Measurements from ENCODE around the gene IZUMO4. TPM values are rescaled to one million over a fixed set of nuclear protein-coding genes. Genes with fewer than 3 reads are reported as not detected.

The IZUMO4 gene
- total RNA-seq, 2 donors from 2014 or later = 0.67 to 1.4 TPM

GRCh38 chr19:2117215-2117960, 20.7 kb downstream of the IZUMO4 start:
- Histone ChIP-seq H3K36me3 (peaks cover 99% of the 10 kb centered on the region), H3K4me3 (no peak overlapping the region), H3K9me3 (no peaks in the 10 kb centered on the region), H3K27ac (no peak overlapping the region), H3K4me1 (no peaks in the 10 kb centered on the region), H3K27me3 (no peaks in the 10 kb centered on the region)
- no peak for DNase-seq (ENCODE audit: low spot score)
- TF ChIP-seq CTCF (IDR thresholded peaks at IDR 0.05) = no peak

- Histone ChIP-seq H3K27ac (no peak overlapping the region), H3K36me3 (peaks cover 99% of the 10 kb centered on the region), H3K9me3 (no peaks in the 10 kb centered on the region), H3K4me1 (no peaks in the 10 kb centered on the region), H3K4me3 (no peak overlapping the region), H3K27me3 (no peaks in the 10 kb centered on the region)
- no peak for DNase-seq (ENCODE audit: low spot score)
- no peak for TF ChIP-seq CTCF (IDR thresholded peaks at IDR 0.05)
Measured at GRCh38 chr19:2118438-2118837, 21.7 kb downstream of the IZUMO4 start.

- no peaks in the 10 kb centered on the region for H3K27me3 ChIP-seq
- H3K36me3 ChIP-seq = peaks cover 92% of the 10 kb centered on the region
- H3K27ac ChIP-seq = no peak overlapping the region
- TF ChIP-seq CTCF (IDR thresholded peaks at IDR 0.05) = no peak
- H3K4me3 ChIP-seq = no peak overlapping the region
- DNase-seq (ENCODE audit: low spot score) = no peak
- no peaks in the 10 kb centered on the region for H3K4me1 ChIP-seq
- no peaks in the 10 kb centered on the region for H3K9me3 ChIP-seq
Measured at GRCh38 chr19:2119921-2120785, 23.4 kb downstream of the IZUMO4 start.

GRCh38 chr19:2120821-2121220, 24.1 kb downstream of the IZUMO4 start:
- Histone ChIP-seq H3K4me1 (no peaks in the 10 kb centered on the region), H3K27ac (no peak overlapping the region), H3K4me3 (no peak overlapping the region), H3K9me3 (no peaks in the 10 kb centered on the region), H3K36me3 (peaks cover 87% of the 10 kb centered on the region), H3K27me3 (no peaks in the 10 kb centered on the region)
- no peak for DNase-seq (ENCODE audit: low spot score)
- no peak for TF ChIP-seq CTCF (IDR thresholded peaks at IDR 0.05)

- no peaks in the 10 kb centered on the region for H3K4me1 ChIP-seq
- H3K36me3 ChIP-seq = peaks cover 85% of the 10 kb centered on the region
- H3K27me3 ChIP-seq = no peaks in the 10 kb centered on the region
- no peak for TF ChIP-seq CTCF (IDR thresholded peaks at IDR 0.05)
- DNase-seq (ENCODE audit: low spot score) = no peak
- H3K9me3 ChIP-seq = no peaks in the 10 kb centered on the region
- H3K27ac ChIP-seq = no peak overlapping the region
- no peak overlapping the region for H3K4me3 ChIP-seq
Measured at GRCh38 chr19:2121416-2122051, 24.8 kb downstream of the IZUMO4 start.
